Fibroblast of lung (primary cell): ENCODE results near the gene FAM193A. TPM values are rescaled to one million over a fixed set of nuclear protein-coding genes. Genes with fewer than 3 reads are reported as not detected.

Experiments
- DNase-seq, 2 donors: peaks; one replicate each; pipeline versions ENCODE4 v3.0.0 to v3.0.0-alpha.2; 2010; ENCODE audit warnings: low read depth in 2 of 2
- H2AFZ ChIP-seq: 2 replicates; pipeline ENCODE4 v1.5.1; 2012; ENCODE audit warnings: low read length, control low read depth, inconsistent platforms
- H3K27ac ChIP-seq: 2 replicates; pipeline ENCODE4 v1.5.1; 2011; ENCODE audit warnings: low read length, control low read depth; ENCODE audit not compliant: insufficient read depth
- H3K27me3 ChIP-seq: 2 replicates; pipeline ENCODE4 v1.5.1; 2011; ENCODE audit warnings: mild to moderate bottlenecking, low read length; ENCODE audit not compliant: control insufficient read depth, insufficient read depth
- H3K36me3 ChIP-seq: 2 replicates; pipeline ENCODE4 v1.5.1; 2011; ENCODE audit warnings: low read length; ENCODE audit not compliant: control insufficient read depth, insufficient read depth
- H3K4me1 ChIP-seq: 2 replicates; pipeline ENCODE4 v1.5.1; 2011; ENCODE audit warnings: low read length; ENCODE audit not compliant: control insufficient read depth, insufficient read depth; ENCODE audit errors: extremely low read depth
- H3K4me2 ChIP-seq: 2 replicates; pipeline ENCODE4 v1.5.1; 2011; ENCODE audit warnings: low read length, control low read depth; ENCODE audit not compliant: insufficient read depth; ENCODE audit errors: extremely low read depth
- H3K4me3 ChIP-seq, 4 experiments: fragments of 200-600 bp in 1 of 4; sonication (generic) in 1 of 4; replicated peaks in 1 of 4; 2 replicates each; pipeline ENCODE4 v1.5.1; 2011 to 2016; ENCODE audit warnings: low read length in 4 of 4, low read depth in 3 of 4, mild to moderate bottlenecking in 3 of 4, control low read depth in 2 of 4, inconsistent platforms in 1 of 4, mixed read lengths in 1 of 4; ENCODE audit not compliant: insufficient read depth in 1 of 4; ENCODE audit errors: control extremely low read depth in 1 of 4
- H3K79me2 ChIP-seq: 2 replicates; pipeline ENCODE4 v1.5.1; 2012; ENCODE audit warnings: mild to moderate bottlenecking, low read length, inconsistent platforms; ENCODE audit not compliant: control insufficient read depth, insufficient read depth
- H3K9ac ChIP-seq: 2 replicates; pipeline ENCODE4 v1.5.1; 2011; ENCODE audit warnings: mild to moderate bottlenecking, low read length, control low read depth; ENCODE audit not compliant: insufficient read depth
- H3K9me3 ChIP-seq: 2 replicates; pipeline ENCODE4 v1.5.1; 2012; ENCODE audit warnings: low read depth, low read length; ENCODE audit not compliant: control insufficient read depth, insufficient read depth
- H4K20me1 ChIP-seq: 2 replicates; pipeline ENCODE4 v1.5.1; 2011; ENCODE audit warnings: low read length; ENCODE audit not compliant: control insufficient read depth, insufficient read depth; ENCODE audit errors: extremely low read depth
- CTCF ChIP-seq, 2 donors: IDR thresholded peaks in 1 of 2; conservative IDR thresholded peaks in 1 of 2; 1 replicate in 1 of 2; 2 replicates in 1 of 2; pipeline ENCODE4 v1.5.1; 2011 to 2012; ENCODE audit warnings: low read length in 2 of 2, control low read depth in 1 of 2, inconsistent platforms in 1 of 2, low read depth in 1 of 2, mild to moderate bottlenecking in 1 of 2
- EZH2 ChIP-seq: IDR thresholded peaks from 2 replicates; pipeline ENCODE4 v1.5.1; 2012; ENCODE audit warnings: low read length, control low read depth, mild to moderate bottlenecking; ENCODE audit errors: missing control alignments
- polyA plus RNA-seq, 2 donors: library from polyadenylated mRNA; depleted of rRNA in 1 of 2; stranded (reverse) in 1 of 2; unstranded in 1 of 2; fragments of >200 nt; gene quantifications; 2 replicates each; pipeline ENCODE4 v1.2.1, GENCODE V29; 2011 to 2012; ENCODE audit warnings: missing spikeins in 1 of 2
- total RNA-seq: library from RNA; depleted of rRNA; stranded (reverse); fragments of >200 nt; gene quantifications from 2 replicates; pipeline ENCODE4 v1.2.1, GENCODE V29; 2014

The FAM193A gene
- total and polyA plus RNA-seq, 2 donors (not counting 1 experiment from before 2014, with no cell fraction given) = 5.6 to 10.9 TPM

GRCh38 chr4:2579910-2580309, 43.5 kb downstream of the FAM193A start:
- Histone ChIP-seq H3K9me3 (no peaks in the 10 kb centered on the region), H3K79me2 (peaks cover 75% of the 10 kb centered on the region), H3K36me3 (peaks cover 2% of the 10 kb centered on the region), H3K4me2 (no peak overlapping the region), H3K4me3 (no peak overlapping the region), H2AFZ (no peak overlapping the region), H3K9ac (no peak overlapping the region), H3K27me3 (no peaks in the 10 kb centered on the region), H3K4me1 (no peaks in the 10 kb centered on the region), H3K27ac (no peak overlapping the region), H4K20me1 (no peaks in the 10 kb centered on the region)
- DNase-seq = no peak
- TF ChIP-seq CTCF (conservative IDR thresholded peaks at IDR 0.05 in 1 of 2, IDR thresholded peaks at IDR 0.05 in 1 of 2; ENCODE audit: low read depth in 1 of 2, low read length in 2 of 2) (no peak), EZH2 (no peak)

- Histone ChIP-seq H3K27ac (no peak overlapping the region), H3K4me2 (no peak overlapping the region), H3K4me1 (peaks cover under 1% of the 10 kb centered on the region), H3K27me3 (no peaks in the 10 kb centered on the region), H3K4me3 (no peak overlapping the region), H2AFZ (no peak overlapping the region), H3K79me2 (peaks cover 75% of the 10 kb centered on the region), H3K9ac (no peak overlapping the region), H3K9me3 (no peaks in the 10 kb centered on the region), H4K20me1 (no peaks in the 10 kb centered on the region), H3K36me3 (no peaks in the 10 kb centered on the region)
- no peak for TF ChIP-seq EZH2
- no peak for TF ChIP-seq CTCF (conservative IDR thresholded peaks at IDR 0.05 in 1 of 2, IDR thresholded peaks at IDR 0.05 in 1 of 2; ENCODE audit: low read depth in 1 of 2, low read length in 2 of 2)
- no peak for DNase-seq
These were observed 46.6 kb downstream of the FAM193A start for GRCh38 chr4:2583092-2583491.

GRCh38 chr4:2583517-2583916, 47.1 kb downstream of the FAM193A start:
- peak; percentile 25 to 53 for DNase-seq

More at GRCh38 chr4:2583517-2583916, 47.1 kb downstream of the FAM193A start:
- no peak overlapping the region for H2AFZ ChIP-seq
- no peak overlapping the region for H3K4me3 ChIP-seq
- no peaks in the 10 kb centered on the region for H3K27me3 ChIP-seq
- H3K36me3 ChIP-seq = no peaks in the 10 kb centered on the region
- H3K9ac ChIP-seq = no peak overlapping the region
- H3K4me1 ChIP-seq = peaks cover 2% of the 10 kb centered on the region
- no peak for TF ChIP-seq EZH2
- no peak for TF ChIP-seq CTCF (conservative IDR thresholded peaks at IDR 0.05 in 1 of 2, IDR thresholded peaks at IDR 0.05 in 1 of 2; ENCODE audit: low read depth in 1 of 2, low read length in 2 of 2)
- H3K4me2 ChIP-seq = no peak overlapping the region
- no peaks in the 10 kb centered on the region for H3K9me3 ChIP-seq
- H4K20me1 ChIP-seq = no peaks in the 10 kb centered on the region
- no peak overlapping the region for H3K27ac ChIP-seq
- peaks cover 75% of the 10 kb centered on the region for H3K79me2 ChIP-seq
